NT2/D1 (cell line): ENCODE data around the gene KLHL30.

Source experiments
- SUZ12 ChIP-seq: IDR thresholded peaks from 2 replicates; pipeline ENCODE4 v1.6.1; 2011; ENCODE audit not compliant: insufficient read length, insufficient read depth; ENCODE audit errors: extremely low read depth
- YY1 ChIP-seq: IDR thresholded peaks from 2 replicates; pipeline ENCODE4 v1.6.1; 2011; ENCODE audit not compliant: insufficient read length, insufficient read depth
- ZNF274 ChIP-seq: IDR thresholded peaks from 2 replicates; pipeline ENCODE4 v1.6.1; 2011; ENCODE audit warnings: mild to moderate bottlenecking, low read depth, low read length

DNA sequence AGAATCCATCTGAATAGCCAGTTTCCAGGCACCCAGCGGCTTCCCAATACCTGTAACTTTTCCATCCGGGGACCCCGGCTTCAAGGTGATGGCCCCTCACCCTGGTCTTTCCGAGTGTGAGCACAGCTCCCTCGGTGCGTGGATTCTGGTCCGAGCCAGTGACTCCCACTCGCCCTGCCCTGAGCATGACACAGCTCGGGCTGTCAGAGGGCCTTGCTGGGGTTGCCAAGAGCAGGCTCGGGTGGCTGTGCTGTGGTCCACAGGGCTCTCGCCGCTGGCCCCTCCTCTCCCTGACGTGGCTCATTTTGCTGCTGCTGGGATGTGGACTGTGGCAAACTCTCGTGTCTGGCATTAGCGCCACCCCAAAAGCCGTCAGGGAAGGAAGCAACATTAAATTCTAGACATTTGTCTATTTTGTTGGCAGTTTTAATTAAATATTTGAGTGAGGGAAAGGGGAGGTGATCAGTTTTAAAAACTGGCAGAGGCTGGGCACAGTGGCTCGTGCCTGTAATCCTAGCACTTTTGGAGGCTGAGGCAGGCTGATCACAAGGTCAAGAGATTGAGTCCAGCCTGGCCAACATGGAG lies 43.9 kb upstream of the KLHL30 start:
- TF ChIP-seq YY1 (no peak), SUZ12 (no peak), ZNF274 (no peak)
